ENCODE results near the gene MBTD1. TPM values are rescaled to one million over a fixed set of nuclear protein-coding genes. Genes with fewer than 3 reads are reported as not detected.
A peak's percentile ranks its signal among the peaks of the same experiment; 100 is the strongest.
"Not testable (repeated sequence)": the region's sequence is repeated elsewhere in the genome, so short reads cannot be mapped to it uniquely, and the experiment has no call there.

The MBTD1 gene
- total RNA-seq, 3 donors from 2014 or later, result 19.4 to 34.5 (median 24.9) TPM

GRCh38 chr17:51270636-51271035 is 10.8 kb upstream of the MBTD1 start:
- no peak overlapping the region for H3K4me3 ChIP-seq
- no peak overlapping the region for H3K27ac ChIP-seq
- H3K4me1 ChIP-seq, result no peaks in the 10 kb centered on the region
- H3K27me3 ChIP-seq, result no peaks in the 10 kb centered on the region
- no peaks in the 10 kb centered on the region for H3K9me3 ChIP-seq
- intact Hi-C loops (cut with DNase I; ENCODE audit: low total_unique reads), result no loop called here
- TF ChIP-seq, protein P1, sequence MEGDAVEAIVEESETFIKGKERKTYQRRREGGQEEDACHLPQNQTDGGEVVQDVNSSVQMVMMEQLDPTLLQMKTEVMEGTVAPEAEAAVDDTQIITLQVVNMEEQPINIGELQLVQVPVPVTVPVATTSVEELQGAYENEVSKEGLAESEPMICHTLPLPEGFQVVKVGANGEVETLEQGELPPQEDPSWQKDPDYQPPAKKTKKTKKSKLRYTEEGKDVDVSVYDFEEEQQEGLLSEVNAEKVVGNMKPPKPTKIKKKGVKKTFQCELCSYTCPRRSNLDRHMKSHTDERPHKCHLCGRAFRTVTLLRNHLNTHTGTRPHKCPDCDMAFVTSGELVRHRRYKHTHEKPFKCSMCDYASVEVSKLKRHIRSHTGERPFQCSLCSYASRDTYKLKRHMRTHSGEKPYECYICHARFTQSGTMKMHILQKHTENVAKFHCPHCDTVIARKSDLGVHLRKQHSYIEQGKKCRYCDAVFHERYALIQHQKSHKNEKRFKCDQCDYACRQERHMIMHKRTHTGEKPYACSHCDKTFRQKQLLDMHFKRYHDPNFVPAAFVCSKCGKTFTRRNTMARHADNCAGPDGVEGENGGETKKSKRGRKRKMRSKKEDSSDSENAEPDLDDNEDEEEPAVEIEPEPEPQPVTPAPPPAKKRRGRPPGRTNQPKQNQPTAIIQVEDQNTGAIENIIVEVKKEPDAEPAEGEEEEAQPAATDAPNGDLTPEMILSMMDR (IDR thresholded peaks at IDR 0.05), result no peak
- TF ChIP-seq POLR2A (IDR thresholded peaks at IDR 0.05) (no peak), POLR2AphosphoS5 (IDR thresholded peaks at IDR 0.05) (no peak)
- H3K36me3 ChIP-seq, result peaks cover 3% of the 10 kb centered on the region
- DNase-seq (ENCODE audit: low spot score in 2 of 2), result no peak

GRCh38 chr17:51269991-51270390 is 10.1 kb upstream of the MBTD1 start:
- intact Hi-C loops (cut with DNase I; ENCODE audit: low total_unique reads), result no loop called here
- H3K9me3 ChIP-seq, result no peaks in the 10 kb centered on the region
- H3K4me3 ChIP-seq, result no peak overlapping the region
- no peaks in the 10 kb centered on the region for H3K36me3 ChIP-seq
- H3K27me3 ChIP-seq, result no peaks in the 10 kb centered on the region
- H3K4me1 ChIP-seq, result no peaks in the 10 kb centered on the region
- TF ChIP-seq POLR2AphosphoS5 (IDR thresholded peaks at IDR 0.05), result no peak
- TF ChIP-seq, protein P1 (IDR thresholded peaks at IDR 0.05), result no peak
- TF ChIP-seq POLR2A (IDR thresholded peaks at IDR 0.05), result no peak
- H3K27ac ChIP-seq, result no peak overlapping the region
- DNase-seq (ENCODE audit: low spot score in 2 of 2), result no peak

DNA sequence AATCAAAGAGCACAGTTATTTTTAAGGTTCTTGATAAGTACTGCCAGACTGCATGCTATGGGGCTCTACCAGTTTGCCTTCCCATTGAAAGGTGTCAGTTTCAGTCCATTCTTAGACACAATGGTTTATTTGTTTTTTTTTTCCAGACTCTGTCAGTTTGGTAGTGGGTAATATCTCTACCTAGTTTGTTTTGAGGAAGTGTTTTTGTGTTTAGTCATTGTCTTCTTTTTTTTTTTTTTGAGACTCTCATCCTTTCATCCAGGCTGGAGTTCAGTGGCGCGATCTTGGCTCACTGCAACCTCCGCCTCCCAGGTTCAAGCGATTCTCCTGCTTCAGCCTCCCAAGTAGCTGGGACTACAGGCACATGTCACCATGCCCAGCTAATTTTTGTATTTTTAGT is 4.6 kb upstream of the MBTD1 start:
- DNase-seq (ENCODE audit: low spot score in 2 of 2); H3K36me3 ChIP-seq; H3K9me3 ChIP-seq; H3K4me1 ChIP-seq; H3K4me3 ChIP-seq; H3K27ac ChIP-seq; H3K27me3 ChIP-seq; intact Hi-C loops (cut with DNase I; ENCODE audit: low total_unique reads): not testable (repeated sequence)

- Histone ChIP-seq H3K27ac (no peak overlapping the region), H3K4me1 (peaks cover 0 to 7% of the 10 kb centered on the region in 2 donors), H3K9me3 (no peaks in the 10 kb centered on the region), H3K27me3 (no peaks in the 10 kb centered on the region), H3K36me3 (no peaks in the 10 kb centered on the region), H3K4me3 (no peak overlapping the region)
- DNase-seq (ENCODE audit: low spot score in 2 of 2), result no peak
- intact Hi-C loops (cut with DNase I; ENCODE audit: low total_unique reads), result no loop called here
- TF ChIP-seq POLR2A (IDR thresholded peaks at IDR 0.05) (no peak), POLR2AphosphoS5 (IDR thresholded peaks at IDR 0.05) (no peak)
- TF ChIP-seq, protein P1 (IDR thresholded peaks at IDR 0.05), result no peak
Measured at GRCh38 chr17:51263006-51263405, 3.2 kb upstream of the MBTD1 start.

DNA sequence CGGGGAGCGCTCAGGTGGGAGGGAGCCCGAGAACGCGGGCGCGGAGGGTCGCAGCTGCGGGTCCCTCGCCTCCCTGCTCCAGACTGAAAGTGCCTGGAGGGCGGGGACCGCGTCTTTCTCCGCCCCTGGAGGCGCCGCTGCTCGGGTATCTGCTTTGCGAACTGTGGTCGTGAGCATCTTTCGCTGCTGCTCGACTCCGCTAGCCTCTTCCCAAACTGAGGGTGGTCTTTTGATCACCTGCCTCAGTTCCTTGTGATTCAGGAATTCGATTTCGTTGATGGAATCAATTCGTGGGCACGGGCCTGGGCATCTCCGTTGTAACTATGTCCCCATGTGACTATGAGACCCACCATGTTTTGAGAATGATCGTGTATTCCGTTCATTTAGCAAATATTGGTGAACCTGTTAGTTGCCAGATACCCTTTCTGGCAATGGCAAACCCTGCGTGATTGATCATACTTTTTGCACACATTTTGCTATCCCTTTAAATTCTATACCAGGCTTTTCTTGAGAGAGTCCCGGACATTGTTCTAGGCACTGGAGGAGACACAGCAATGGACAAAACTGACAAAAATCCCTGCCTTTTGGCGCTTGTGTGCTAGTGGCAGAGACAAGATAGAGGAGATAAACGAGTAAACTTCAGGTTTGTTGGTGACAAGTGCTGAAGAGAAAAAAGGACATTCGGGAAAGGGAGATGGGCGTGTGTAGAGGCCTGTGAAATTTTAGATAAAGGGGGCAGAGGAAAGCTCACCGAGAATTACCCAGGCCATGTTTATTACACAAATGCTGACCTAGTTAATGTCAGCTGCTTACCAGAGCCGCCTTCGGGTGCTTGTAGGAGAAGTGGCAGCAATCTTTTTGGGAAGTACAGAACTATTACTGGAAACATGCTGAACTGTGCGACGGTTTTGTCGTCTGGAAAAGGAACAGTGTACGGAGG is 1.4 kb upstream of the MBTD1 start:
- peak overlapping the region; percentile 98 to 100 (median 98) for H3K4me3 ChIP-seq
- peak overlapping the region; percentile 96 to 97 for H3K27ac ChIP-seq
- peaks cover 0 to 12% of the 10 kb centered on the region in 2 donors for H3K4me1 ChIP-seq
- TF ChIP-seq POLR2A (IDR thresholded peaks at IDR 0.05) (no peak), POLR2AphosphoS5 (IDR thresholded peaks at IDR 0.05) (no peak)
- TF ChIP-seq, protein P1 (IDR thresholded peaks at IDR 0.05), result no peak
- no peaks in the 10 kb centered on the region for H3K9me3 ChIP-seq
- no peaks in the 10 kb centered on the region for H3K27me3 ChIP-seq
- H3K36me3 ChIP-seq, result no peaks in the 10 kb centered on the region
- DNase-seq (ENCODE audit: low spot score in 2 of 2), result peak; percentile 42 to 64
- intact Hi-C loops (cut with DNase I; ENCODE audit: low total_unique reads), result no loop called here

All from breast epithelium (tissue), 4 donors.